ENCODE measurements around the gene B3GALT6. TPM values are rescaled to one million over a fixed set of nuclear protein-coding genes. Genes with fewer than 3 reads are reported as not detected.
A peak's percentile ranks its signal among the peaks of the same experiment; 100 is the strongest.

The B3GALT6 gene
- total and polyA plus RNA-seq, 10 donors: 7.9 to 25.1 (median 18.4) TPM

GRCh38 chr1:1199961-1200875 lies 31.8 kb upstream of the B3GALT6 start:
- Histone ChIP-seq H3K9me3 (peaks cover 0 to 7% (median 3%) of the 10 kb centered on the region in 8 donors), H3K4me3 (peak overlapping the region in 5 of 8 donors; percentile 38 to 73 (median 43)), H3K36me3 (no peaks in the 10 kb centered on the region), H3K27ac (peak overlapping the region in 3 of 8 donors; percentile 71 to 82 (median 73)), H3K27me3 (replicated peaks in 1 of 7) (peaks cover 0 to 52% (median 7%) of the 10 kb centered on the region in 7 donors), H3K4me1 (peaks cover 3 to 30% (median 12%) of the 10 kb centered on the region in 6 donors)
- intact Hi-C loops (cut with DNase I; ENCODE audit: low total_unique reads): no loop called here
- peak; percentile 75 for DNase-seq
- WGBS, 5 donors: 60 to 75% (median 67%) methylated on average over 11 to 31 of the region's 31 CpGs
- TF ChIP-seq, protein P1, sequence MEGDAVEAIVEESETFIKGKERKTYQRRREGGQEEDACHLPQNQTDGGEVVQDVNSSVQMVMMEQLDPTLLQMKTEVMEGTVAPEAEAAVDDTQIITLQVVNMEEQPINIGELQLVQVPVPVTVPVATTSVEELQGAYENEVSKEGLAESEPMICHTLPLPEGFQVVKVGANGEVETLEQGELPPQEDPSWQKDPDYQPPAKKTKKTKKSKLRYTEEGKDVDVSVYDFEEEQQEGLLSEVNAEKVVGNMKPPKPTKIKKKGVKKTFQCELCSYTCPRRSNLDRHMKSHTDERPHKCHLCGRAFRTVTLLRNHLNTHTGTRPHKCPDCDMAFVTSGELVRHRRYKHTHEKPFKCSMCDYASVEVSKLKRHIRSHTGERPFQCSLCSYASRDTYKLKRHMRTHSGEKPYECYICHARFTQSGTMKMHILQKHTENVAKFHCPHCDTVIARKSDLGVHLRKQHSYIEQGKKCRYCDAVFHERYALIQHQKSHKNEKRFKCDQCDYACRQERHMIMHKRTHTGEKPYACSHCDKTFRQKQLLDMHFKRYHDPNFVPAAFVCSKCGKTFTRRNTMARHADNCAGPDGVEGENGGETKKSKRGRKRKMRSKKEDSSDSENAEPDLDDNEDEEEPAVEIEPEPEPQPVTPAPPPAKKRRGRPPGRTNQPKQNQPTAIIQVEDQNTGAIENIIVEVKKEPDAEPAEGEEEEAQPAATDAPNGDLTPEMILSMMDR (IDR thresholded peaks at IDR 0.05 in 8 of 11, conservative IDR thresholded peaks at IDR 0.05 in 3 of 11): no peak
- no peak for TF ChIP-seq POLR2A (IDR thresholded peaks at IDR 0.05)
- no peak for TF ChIP-seq POLR2AphosphoS5 (IDR thresholded peaks at IDR 0.05)

- WGBS, 5 donors: 1 to 5% (median 1%) methylated on average over 10 to 109 of the region's 109 CpGs
- Histone ChIP-seq H3K36me3 (no peaks in the 10 kb centered on the region), H3K27me3 (replicated peaks in 1 of 7) (peaks cover 0 to 61% (median 16%) of the 10 kb centered on the region in 7 donors), H3K9me3 (no peaks in the 10 kb centered on the region), H3K4me3 (peak overlapping the region in 7 of 8 donors; percentile 38 to 73 (median 43)), H3K27ac (peak overlapping the region in 5 of 8 donors; percentile 33 to 82 (median 71)), H3K4me1 (peaks cover 7 to 39% (median 22%) of the 10 kb centered on the region in 6 donors)
- peak; percentile 91 for DNase-seq
- peak; percentile 50 to 73 (median 63) for TF ChIP-seq POLR2AphosphoS5 (IDR thresholded peaks at IDR 0.05)
- TF ChIP-seq POLR2A (IDR thresholded peaks at IDR 0.05): no peak
- intact Hi-C loops (cut with DNase I; ENCODE audit: low total_unique reads): no loop called here
Measured at GRCh38 chr1:1200876-1201810, 30.9 kb upstream of the B3GALT6 start.

GRCh38 chr1:1202831-1203560 lies 29.0 kb upstream of the B3GALT6 start:
- Histone ChIP-seq H3K27me3 (replicated peaks in 1 of 7) (peaks cover 0 to 80% (median 34%) of the 10 kb centered on the region in 7 donors), H3K36me3 (no peaks in the 10 kb centered on the region), H3K4me1 (peaks cover 22 to 58% (median 40%) of the 10 kb centered on the region in 6 donors), H3K27ac (no peak overlapping the region), H3K9me3 (no peaks in the 10 kb centered on the region), H3K4me3 (no peak overlapping the region)
- TF ChIP-seq, protein P1 (IDR thresholded peaks at IDR 0.05 in 8 of 11, conservative IDR thresholded peaks at IDR 0.05 in 3 of 11): no peak
- TF ChIP-seq POLR2AphosphoS5 (IDR thresholded peaks at IDR 0.05): no peak
- TF ChIP-seq POLR2A (IDR thresholded peaks at IDR 0.05): no peak
- intact Hi-C loops (cut with DNase I; ENCODE audit: low total_unique reads): no loop called here
- 84 to 91% (median 85%) methylated on average over 15 to 27 of the region's 27 CpGs for WGBS, 5 donors
- peak; percentile 73 for DNase-seq

All from spleen (tissue), 11 donors.